Right ventricle myocardium superior (tissue), 1 donor: ENCODE data around the gene TMCC3. TPM values are rescaled to one million over a fixed set of nuclear protein-coding genes. Genes with fewer than 3 reads are reported as not detected.

Source experiments
- ATAC-seq: fragments of 200-7000 bp; cut with Tn5 transposase; one replicate; pipeline ENCODE4 v1.9.1; 2020; ENCODE audit warnings: mild to moderate bottlenecking; ENCODE audit not compliant: poor library complexity
- DNase-seq: peaks from one replicate; pipeline ENCODE4 v3.0.0-alpha.2; 2020
- intact Hi-C: fragments of 100-400 bp; cut with DNase I; formaldehyde crosslinking; loops from one replicate; pipeline ENCODE4 v1.11.2; 2022
- total RNA-seq: library from RNA; stranded (reverse); fragmentation: NEBNext Ultra II Directional; extraction: Animal tissue kit (Norgen Biotek cat#: 25700); gene quantifications from one replicate; pipeline ENCODE4 v1.2.1, GENCODE V29; 2021
- donor health status: DM: no; HTN: yes; CAD: no; lungs with severe emphysema.

Gene TMCC3
- total RNA-seq, 1 donor from 2014 or later = 1.5 TPM

DNA sequence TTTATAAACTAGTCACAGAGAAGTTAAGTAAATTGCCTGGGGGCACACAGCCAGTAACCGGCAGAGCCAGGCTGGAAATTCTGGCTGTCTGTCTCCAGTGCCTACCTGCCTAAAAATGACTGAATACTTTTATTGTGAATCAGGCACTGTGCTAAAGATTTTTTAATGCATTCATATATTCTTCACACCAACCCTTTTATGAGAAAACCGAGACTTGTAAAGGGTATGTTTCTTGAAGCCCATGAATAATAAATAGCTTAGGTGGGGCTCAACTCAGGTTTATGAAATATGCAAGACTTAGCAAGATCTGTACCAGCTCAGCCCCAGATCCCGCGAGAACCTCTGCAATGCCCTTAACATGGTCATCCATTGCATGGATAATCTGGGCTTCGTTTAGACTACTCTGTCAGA is 60.8 kb downstream of the TMCC3 start:
- intact Hi-C loops = no loop called here
- DNase-seq = no peak
- ATAC-seq = no peak

DNA sequence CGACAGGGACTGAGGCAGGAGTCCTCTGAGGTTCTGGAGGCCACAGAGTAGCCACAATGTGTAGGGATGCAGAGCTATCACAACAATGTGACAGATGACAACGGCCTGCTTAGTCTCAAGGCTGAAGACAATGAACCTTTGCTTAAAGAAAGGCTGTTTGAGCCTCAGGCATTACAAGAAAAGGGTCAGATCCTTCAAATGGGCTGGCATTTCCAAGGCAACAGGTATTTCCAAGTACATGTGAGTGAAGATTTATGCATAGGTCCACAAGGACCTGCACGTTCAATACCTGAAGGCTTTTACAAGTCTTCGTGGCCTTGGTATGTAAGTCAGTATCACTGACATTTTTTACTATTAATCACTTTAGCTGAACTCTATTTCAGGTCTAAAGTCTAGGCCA is 62.0 kb downstream of the TMCC3 start:
- DNase-seq (no peak), ATAC-seq (no peak)
- intact Hi-C loops = no loop called here

DNA sequence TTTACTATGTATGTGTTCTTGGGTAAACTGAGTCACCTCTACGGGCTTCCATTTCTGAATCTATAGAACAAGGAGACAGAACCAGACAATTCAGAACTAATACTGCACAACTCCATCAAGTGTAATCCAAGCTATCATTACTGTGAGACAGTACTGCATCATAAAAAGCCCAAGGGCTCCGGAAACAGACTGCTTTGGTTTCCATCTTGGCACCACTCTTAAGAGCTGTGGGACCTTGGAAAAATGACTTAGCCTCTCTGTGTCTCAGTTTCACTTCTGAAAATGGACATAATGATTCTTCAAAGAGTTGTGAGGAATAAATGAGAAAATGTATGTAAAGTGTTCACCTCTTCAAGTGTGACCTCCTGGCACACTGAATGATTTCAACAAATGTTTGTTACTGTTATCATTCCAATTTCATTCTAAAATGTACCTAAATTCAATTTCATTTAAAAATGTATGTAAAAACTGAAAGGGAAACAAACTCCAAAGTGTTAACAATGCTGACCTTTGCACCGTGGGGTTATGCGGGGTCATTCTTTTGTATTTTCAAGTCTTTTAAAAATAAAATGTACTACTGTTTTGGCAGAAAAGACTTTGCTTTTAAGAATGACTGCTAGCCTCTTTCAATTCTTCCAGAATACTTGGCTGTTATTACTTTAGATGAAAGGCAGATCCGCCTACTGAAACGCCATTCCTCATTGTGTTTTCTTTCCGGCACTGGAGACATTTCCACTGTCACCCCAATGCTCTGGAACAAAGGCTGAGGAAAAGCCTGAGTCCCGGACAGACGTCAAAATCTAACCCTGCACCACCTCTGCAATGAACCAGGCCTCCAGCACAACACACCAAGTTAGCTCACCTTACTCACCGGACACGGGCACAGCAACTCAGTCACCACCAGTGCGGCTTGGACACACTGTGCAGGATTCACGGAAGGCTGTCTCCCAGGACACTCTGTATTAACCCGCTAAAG is 62.8 kb downstream of the TMCC3 start:
- no peak for DNase-seq
- ATAC-seq = no peak
- intact Hi-C loops = no loop called here

DNA sequence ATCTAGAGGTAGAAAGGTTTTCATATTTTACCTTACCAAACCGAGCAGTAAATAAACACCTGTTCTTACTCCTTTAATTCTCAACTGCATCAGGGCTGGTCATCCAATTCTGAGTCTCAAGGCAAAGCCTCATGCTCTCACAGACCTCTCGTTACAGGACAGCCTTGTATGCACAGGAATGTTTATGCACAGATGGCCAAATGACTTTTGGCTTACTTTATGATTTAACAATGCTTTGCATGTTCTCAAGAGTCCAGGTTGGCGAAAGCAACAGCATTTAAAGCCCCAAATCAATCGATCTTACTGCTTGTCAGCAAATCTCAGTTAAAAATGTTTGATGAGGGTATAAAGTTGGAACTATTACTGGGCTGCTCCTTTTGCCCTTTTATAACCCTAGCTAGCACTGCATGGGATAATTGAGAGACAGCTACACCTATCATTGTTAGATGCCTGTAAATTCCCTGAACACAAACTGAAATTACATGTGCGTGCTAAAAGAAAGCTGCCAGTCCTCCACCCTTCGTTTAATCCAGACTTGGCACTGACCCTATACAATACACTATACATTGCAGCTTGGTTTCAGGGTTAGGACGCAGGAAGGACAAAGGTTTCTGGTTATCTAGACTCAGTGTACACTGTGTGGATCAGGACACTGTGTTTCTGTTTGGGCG is 63.6 kb downstream of the TMCC3 start:
- ATAC-seq = peak; percentile 29
- no peak for DNase-seq
- intact Hi-C loops = no loop called here

DNA sequence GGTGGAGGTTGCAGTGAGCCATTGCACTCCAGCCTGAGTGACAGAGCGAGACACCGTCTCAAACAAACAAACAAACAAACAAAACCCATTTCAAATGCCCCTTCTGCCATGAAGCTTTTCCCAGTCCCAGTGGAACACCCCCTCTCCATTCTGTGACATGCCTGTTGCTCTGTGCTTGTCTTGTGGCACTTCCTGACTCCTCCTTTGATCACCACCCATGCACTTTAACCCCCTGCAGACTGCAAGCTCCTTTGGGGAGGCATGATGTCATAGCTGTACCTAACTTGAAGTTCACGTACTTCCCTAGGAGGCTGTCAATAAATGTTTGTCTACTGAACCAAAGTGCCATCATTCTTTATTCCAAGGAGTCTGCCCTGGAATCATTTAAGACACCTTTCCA is 64.7 kb downstream of the TMCC3 start:
- intact Hi-C loops = no loop called here
- ATAC-seq = no peak

DNA sequence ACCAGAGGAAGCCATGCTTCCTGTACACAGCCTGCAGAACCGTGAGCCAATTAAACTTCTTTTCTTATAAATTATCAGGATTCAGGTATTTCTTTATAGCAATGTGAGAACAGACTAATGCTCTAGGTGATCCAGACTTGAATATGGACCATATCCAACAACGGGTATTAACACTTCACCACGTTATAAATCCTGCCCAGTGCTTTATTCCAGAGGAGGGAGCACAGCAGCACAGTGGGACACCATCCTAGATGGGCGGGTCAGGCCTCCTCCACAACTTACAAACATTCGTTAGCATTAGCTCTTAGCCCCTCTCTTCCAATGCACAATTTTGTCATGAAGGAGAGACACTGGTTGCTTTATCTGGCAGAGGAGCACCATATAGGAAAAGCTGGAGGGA is 66.0 kb downstream of the TMCC3 start:
- no peak for DNase-seq
- intact Hi-C loops = no loop called here
- no peak for ATAC-seq

More for the DNA sequence above, 64.7 kb downstream of the TMCC3 start:
- DNase-seq = no peak

DNA sequence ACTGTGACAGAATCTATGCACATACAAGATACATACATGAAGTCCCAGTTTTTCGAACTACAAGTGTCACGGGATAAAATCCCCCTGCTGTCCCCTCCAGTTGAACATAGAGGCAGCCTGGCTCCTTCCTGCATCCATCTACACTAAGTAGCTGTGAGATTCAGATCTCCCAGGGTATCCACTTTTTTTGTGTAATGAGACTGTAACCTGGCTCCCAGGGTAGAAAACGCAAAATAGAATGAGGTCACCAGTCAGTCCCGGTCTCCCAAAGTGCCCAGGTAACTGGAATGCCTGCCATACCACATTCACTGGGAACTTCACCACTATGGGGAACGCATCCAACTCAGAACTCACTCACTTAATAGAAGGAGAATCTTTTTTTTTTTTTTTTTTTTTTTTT is 67.8 kb downstream of the TMCC3 start:
- DNase-seq (no peak), ATAC-seq (no peak)
- intact Hi-C loops = no loop called here

DNA sequence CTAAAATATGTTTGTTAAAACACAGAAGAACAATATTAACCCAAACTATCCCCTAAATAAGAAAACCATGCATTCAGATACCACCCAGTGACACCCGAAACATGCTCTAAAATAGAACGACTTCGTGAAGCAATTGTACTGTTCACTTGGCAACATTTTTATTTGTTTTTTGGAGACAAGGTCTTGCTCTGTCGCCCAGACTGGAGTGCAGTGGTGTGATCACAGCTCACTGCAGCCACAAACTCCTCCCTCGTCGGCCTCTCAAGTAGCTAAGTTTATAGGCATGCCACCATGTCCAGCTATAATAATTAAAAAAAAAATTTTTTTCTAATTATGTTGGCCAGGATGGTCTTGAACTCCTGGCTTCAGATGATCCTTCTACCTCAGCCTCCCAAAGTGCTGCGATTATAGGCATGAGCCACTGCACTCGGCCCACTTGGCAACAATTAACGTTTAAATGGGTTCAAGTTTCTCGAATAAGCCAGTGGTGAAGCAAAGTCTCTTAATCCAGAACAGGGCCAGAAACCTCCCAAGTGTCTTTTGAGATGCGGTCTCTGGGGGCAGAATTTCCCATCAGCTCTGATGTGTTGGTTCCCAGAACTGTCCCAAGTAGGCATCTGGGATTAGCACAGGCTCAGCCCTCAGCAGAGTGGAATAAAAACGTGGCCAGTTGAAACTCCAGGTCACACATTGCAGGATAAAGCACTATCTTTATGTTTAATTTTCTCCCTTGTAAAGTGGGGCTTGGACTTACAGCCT is 74.5 kb downstream of the TMCC3 start:
- ATAC-seq (no peak), DNase-seq (no peak)

DNA sequence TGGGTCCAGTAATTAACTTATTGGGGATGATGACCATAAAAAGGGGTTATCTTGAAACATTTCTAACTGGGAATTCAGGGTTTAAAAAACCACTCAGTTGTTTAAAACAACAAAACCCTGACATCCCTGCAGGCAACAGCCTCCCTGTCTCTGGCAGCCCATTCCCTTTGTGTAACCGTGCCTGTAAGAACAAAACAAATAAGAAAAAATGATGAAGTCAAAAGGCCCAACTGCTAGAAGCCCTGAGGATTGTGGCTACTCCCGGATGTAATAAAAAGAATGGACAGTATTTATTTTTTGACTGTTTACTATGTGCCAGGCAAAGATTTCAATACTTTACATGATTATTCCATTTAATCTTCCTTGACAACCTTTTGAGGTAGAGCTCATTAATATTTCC is 75.3 kb downstream of the TMCC3 start:
- ATAC-seq (no peak), DNase-seq (no peak)
- intact Hi-C loops = no loop called here

More for the DNA sequence above, 74.5 kb downstream of the TMCC3 start:
- intact Hi-C loops = no loop called here

DNA sequence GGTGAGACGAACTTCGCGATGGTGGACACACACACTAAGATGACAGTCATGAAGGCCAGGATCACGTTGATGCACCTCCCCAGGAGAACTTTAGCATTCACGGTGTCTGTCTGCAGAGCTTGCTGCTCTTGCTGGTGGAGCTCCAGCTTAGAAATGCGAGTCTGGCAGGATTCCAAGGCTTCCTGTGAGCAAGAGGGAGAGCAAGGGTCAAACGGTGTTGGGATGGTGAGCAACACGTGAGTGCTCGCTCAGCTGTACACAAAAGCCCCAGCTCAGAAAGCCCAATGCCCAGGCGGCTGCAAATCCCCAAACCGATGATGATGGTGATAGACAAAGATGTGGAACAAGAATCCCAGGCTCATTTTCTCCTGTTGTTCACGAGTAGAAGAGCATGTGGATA is 78.8 kb downstream of the TMCC3 start:
- DNase-seq (no peak), ATAC-seq (peak; percentile 25)
- intact Hi-C loops = no loop called here

DNA sequence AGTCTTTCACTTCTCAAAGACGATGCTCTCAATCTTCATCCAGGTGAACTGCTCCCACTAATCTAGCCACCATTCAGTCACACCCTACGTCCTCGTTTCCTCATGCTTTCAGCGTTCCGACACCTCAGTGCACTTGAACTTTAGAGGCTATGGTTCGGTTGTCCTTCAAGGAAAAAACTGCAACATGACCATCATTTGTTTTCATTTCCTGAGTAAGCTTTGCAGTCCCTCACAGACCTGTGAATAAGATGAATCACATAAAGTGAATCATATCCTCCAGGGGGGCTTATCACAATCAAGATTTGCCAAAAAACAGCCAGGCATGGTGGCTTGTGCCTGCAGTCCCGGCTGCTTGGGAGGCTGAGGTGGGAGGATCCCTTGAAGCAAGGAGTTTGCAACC is 80.2 kb downstream of the TMCC3 start:
- no peak for DNase-seq
- intact Hi-C loops = no loop called here
- ATAC-seq = no peak

DNA sequence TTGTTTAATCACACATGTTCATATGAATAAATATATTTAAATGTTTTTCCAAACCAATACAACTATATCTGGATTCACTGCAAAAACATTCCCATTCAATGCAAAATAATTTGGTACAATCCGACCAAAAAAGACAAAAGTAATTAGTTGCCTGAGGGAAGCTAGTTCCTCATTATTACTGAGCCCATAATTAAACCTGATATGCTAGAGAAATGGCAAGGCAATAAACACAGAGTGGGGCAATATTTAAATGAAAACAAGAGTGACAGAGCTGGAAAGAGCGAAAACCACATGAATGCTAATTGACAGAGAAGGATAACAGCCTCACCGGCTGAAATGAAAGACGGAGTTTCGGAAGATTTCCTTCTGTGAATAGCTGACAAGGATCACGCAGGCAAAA is 82.6 kb downstream of the TMCC3 start:
- ATAC-seq (no peak), DNase-seq (no peak)
- intact Hi-C loops = no loop called here

DNA sequence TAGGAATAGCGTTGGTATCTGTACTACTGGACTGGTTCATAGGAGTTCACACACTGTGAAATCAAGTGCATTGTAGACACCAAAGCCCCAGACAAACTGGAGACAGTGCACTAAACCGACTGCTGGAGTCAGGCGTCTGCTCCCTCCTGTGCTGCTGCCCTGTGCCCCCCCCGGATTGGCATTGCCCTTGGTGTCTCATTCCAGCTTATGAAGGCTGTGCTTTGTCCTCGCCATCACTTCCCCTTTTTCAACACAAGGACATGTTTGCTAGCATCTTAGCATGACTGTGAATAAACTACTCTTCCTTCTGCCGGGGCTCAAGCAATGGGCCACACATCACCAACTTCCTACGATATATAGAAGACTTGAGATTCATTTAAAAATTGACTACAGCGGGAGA is 84.0 kb downstream of the TMCC3 start:
- no peak for DNase-seq
- ATAC-seq = no peak
- intact Hi-C loops = no loop called here

DNA sequence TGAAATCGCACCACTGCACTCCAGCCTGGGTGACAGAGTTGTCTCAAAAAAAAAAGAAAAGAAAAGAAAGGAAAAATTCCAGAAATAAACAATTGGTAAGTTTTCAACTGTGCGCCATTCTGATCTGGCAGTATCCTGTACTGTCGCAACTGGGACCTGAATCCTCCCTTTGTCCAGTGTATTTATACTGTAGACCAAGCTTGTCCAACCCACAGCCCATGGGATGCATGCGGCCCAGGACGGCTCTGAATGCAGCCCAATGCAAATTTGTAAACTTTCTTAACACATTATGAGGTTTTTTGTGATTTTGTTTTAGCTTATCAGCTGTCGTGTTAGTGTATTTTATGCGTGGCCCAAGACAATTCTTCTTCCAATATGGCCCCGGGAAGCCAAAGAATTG is 84.7 kb downstream of the TMCC3 start:
- DNase-seq = no peak
- ATAC-seq = no peak
- intact Hi-C loops = no loop called here

DNA sequence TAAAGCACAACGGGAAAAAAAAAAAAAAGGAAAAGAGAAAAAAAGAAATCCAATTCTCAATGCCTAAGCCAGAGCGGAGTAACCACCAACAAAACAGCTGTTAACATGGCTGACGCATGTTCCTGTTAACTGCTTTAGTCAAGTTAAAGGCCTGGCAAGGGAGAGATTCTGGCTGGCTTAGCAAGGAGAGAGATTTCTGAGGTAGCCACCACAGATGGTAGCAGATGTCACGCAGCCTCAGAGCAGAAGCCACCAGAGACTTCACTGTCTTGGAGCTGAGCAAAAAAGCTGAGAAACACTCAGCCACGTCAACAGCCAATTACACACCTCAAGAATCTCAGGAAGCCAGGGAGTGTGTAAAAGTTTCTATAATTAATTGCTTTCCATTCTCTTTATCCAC is 87.1 kb downstream of the TMCC3 start:
- intact Hi-C loops = no loop called here
- DNase-seq (no peak), ATAC-seq (peak; percentile 36)

DNA sequence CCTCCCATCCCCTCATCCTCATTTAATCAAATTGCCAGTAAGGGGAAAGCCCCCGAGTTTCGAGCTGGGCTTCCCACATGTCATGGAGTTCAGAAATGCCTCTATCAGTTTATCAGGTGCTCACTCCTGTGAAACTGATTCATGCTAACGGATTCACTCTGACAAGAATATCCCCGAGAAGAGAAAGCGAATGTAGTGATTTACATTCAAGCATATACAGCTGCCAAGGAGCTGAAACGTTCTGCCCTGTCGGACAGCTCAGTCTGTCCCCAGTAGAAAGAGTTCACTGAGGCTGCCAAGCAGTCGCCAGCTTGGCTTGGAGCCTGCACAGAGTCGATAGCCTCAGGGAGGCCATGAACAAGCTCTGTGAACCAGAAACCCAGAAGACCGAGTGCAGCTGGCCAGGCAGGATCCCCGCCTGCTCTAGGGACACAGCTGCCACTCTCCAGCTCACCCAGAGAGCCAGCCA is 88.4 kb downstream of the TMCC3 start:
- peak; percentile 70 for DNase-seq
- ATAC-seq = peak; percentile 89
- intact Hi-C loops = no loop called here

DNA sequence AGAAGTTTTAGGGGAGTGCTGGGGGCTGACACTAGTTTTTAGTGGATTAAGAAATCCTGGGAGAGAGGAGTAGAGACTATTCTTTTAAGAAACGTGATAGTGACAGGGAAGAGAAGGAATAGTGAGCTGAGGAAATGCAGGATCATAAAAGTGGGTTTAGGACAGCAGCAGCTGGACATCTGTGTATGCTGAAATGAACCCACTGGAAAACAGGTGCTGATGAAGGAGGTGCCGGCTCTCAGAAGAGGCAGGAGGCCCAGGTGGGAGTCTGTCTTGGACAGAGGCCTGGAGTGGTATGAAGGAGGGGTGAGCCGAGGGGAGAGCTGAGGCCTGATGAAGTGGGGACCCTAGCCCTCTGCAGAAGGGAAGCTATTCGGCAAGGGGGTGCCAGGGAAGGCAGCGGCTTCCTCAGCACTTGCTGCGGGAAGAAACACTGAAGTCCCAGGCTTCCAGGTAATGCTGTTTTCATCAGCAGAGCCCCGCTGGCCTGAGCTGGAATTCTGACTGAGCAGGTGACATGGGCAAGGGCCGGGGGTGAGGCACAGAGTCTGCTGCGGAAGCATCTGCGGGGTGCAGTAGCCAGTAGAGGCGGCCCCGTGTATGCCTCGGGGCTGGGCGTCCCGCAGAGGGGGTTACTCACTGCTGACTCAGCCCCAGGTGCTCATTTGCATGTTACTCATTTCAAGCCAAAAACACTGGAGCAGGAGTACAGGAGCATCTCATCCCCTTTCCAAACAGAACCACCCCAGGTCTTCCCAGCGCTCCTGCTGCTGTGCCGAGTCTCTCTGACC is 89.7 kb downstream of the TMCC3 start:
- intact Hi-C loops = no loop called here
- ATAC-seq (no peak), DNase-seq (no peak)

DNA sequence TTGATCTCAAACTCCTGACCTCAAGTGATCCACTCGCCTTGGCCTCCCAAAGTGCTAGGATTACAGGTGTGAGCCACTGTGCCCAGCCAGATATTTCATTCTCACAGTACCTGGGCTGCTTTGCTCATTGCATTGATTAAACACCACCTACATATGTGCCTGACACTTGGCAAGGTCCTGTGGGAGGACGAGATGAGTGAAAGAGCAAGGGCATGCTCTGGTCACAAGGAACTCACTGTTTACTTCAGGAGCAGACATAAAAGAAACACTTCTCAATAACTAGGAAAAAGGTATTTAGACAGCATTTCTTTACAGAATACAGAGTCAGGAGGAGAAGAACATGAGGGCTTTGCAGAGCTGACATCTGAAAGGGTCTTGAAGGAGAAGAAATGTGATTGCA is 91.7 kb downstream of the TMCC3 start:
- ATAC-seq (no peak), DNase-seq (no peak)
- intact Hi-C loops = no loop called here
